GM21786 (cell line): ENCODE measurements around the gene TNFRSF14.

Source experiments
- ATAC-seq: cut with Tn5 transposase; IDR thresholded peaks from one replicate; pipeline ENCODE4 v1.9.1; 2021; ENCODE audit not compliant: unreplicated experiment

TNFRSF14 gene

GRCh38 chr1:2556277-2556677, at the start of gene TNFRSF14:
TNFRSF14 (plus strand) TSS chr1:2556371; CDS start chr1:2556665, 294 bp downstream.
- ATAC-seq: peak; percentile 29

GRCh38 chr1:2506901-2507565, 49.1 kb upstream of the TNFRSF14 start:
- ATAC-seq: no peak

GRCh38 chr1:2507744-2508155, 48.4 kb upstream of the TNFRSF14 start:
- no peak for ATAC-seq

- ATAC-seq: no peak
Observed at GRCh38 chr1:2508180-2508579, 48.0 kb upstream of the TNFRSF14 start.

GRCh38 chr1:2508751-2509150, 47.4 kb upstream of the TNFRSF14 start:
- no peak for ATAC-seq

- no peak for ATAC-seq
Observed at GRCh38 chr1:2509589-2509988, 46.6 kb upstream of the TNFRSF14 start.

- ATAC-seq: no peak
Observed at GRCh38 chr1:2510366-2511155, 45.6 kb upstream of the TNFRSF14 start.

- ATAC-seq: no peak
Observed at GRCh38 chr1:2512862-2513421, 43.2 kb upstream of the TNFRSF14 start.

GRCh38 chr1:2513939-2514652, 42.1 kb upstream of the TNFRSF14 start:
- no peak for ATAC-seq

- ATAC-seq: no peak
Observed at GRCh38 chr1:2514863-2515762, 41.1 kb upstream of the TNFRSF14 start.

- ATAC-seq: no peak
Observed at GRCh38 chr1:2515763-2516080, 40.4 kb upstream of the TNFRSF14 start.

GRCh38 chr1:2516124-2516523, 40.0 kb upstream of the TNFRSF14 start:
- no peak for ATAC-seq

- ATAC-seq: no peak
Observed at GRCh38 chr1:2516946-2517345, 39.2 kb upstream of the TNFRSF14 start.

GRCh38 chr1:2517966-2518365, 38.2 kb upstream of the TNFRSF14 start:
- ATAC-seq: no peak

- no peak for ATAC-seq
Observed at GRCh38 chr1:2518528-2518927, 37.6 kb upstream of the TNFRSF14 start.

GRCh38 chr1:2519029-2519685, 37.0 kb upstream of the TNFRSF14 start:
- no peak for ATAC-seq

GRCh38 chr1:2519729-2520128, 36.4 kb upstream of the TNFRSF14 start:
- ATAC-seq: no peak

- no peak for ATAC-seq
Observed at GRCh38 chr1:2520206-2520605, 36.0 kb upstream of the TNFRSF14 start.

- no peak for ATAC-seq
Observed at GRCh38 chr1:2520806-2521205, 35.4 kb upstream of the TNFRSF14 start.

GRCh38 chr1:2522230-2522629, 33.9 kb upstream of the TNFRSF14 start:
- no peak for ATAC-seq
